ENCODE measurements around the gene HBZ.
"Not testable (repeated sequence)": the region's sequence is repeated elsewhere in the genome, so short reads cannot be mapped to it uniquely, and the experiment has no call there.

HBZ gene

DNA sequence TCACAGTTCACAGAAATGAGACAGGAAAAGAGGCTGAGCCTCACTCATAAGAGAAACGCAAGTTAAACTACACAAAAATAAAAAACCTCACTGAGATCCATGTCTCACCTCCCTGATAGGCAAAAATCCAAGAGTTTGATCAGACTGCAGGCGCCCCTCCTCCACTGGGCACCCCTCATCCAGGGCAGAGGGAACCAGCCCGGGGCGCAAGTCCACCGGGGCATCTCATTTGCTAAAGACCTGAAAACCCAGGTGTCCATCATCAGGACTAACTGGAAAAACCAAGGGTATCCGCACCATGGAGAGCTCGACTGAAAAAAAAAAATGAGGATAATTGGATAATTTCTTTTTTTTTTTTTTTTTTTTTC lies 2.6 kb downstream of the HBZ start:
- no peak for ATAC-seq (ENCODE audit: low read depth)
- Histone ChIP-seq H3K36me3 (ENCODE audit: low read depth) (no peaks in the 10 kb centered on the region), H3K4me3 (ENCODE audit: severe bottlenecking) (peak overlapping the region; percentile 39), H3K27me3 (ENCODE audit: insufficient read depth, poor library complexity, severe bottlenecking) (no peaks in the 10 kb centered on the region), H3K27ac (ENCODE audit: poor library complexity, severe bottlenecking) (no peak overlapping the region), H3K4me1 (ENCODE audit: insufficient read depth, poor library complexity, severe bottlenecking) (no peaks in the 10 kb centered on the region), H3K9me3 (ENCODE audit: severe bottlenecking) (no peaks in the 10 kb centered on the region)
- TF ChIP-seq, protein P1, sequence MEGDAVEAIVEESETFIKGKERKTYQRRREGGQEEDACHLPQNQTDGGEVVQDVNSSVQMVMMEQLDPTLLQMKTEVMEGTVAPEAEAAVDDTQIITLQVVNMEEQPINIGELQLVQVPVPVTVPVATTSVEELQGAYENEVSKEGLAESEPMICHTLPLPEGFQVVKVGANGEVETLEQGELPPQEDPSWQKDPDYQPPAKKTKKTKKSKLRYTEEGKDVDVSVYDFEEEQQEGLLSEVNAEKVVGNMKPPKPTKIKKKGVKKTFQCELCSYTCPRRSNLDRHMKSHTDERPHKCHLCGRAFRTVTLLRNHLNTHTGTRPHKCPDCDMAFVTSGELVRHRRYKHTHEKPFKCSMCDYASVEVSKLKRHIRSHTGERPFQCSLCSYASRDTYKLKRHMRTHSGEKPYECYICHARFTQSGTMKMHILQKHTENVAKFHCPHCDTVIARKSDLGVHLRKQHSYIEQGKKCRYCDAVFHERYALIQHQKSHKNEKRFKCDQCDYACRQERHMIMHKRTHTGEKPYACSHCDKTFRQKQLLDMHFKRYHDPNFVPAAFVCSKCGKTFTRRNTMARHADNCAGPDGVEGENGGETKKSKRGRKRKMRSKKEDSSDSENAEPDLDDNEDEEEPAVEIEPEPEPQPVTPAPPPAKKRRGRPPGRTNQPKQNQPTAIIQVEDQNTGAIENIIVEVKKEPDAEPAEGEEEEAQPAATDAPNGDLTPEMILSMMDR (IDR thresholded peaks at IDR 0.05; ENCODE audit: poor library complexity, severe bottlenecking): no peak
- no peak for DNase-seq (ENCODE audit: low spot score)

DNA sequence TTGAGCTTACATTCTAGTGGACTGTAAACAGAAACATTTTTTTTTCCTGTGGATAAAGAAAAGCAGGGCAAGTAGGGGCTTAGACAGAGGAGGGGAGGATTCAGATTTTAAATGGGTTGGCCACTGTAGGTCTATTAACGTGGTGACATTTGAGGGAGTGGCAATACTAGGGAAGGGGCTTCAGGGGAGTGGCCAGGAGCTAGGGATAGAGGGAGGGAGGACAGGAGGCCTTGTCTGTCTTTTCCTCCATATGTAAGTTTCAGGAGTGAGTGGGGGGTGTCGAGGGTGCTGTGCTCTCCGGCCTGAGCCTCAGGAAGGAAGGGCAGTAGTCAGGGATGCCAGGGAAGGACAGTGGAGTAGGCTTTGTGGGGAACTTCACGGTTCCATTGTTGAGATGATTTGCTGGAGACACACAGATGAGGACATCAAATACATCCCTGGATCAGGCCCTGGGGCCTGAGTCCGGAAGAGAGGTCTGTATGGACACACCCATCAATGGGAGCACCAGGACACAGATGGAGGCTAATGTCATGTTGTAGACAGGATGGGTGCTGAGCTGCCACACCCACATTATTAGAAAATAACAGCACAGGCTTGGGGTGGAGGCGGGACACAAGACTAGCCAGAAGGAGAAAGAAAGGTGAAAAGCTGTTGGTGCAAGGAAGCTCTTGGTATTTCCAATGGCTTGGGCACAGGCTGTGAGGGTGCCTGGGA lies 6.8 kb downstream of the HBZ start:
- Histone ChIP-seq H3K27ac (ENCODE audit: poor library complexity, severe bottlenecking) (no peak overlapping the region), H3K4me1 (ENCODE audit: insufficient read depth, poor library complexity, severe bottlenecking) (no peaks in the 10 kb centered on the region), H3K4me3 (ENCODE audit: severe bottlenecking) (no peak overlapping the region), H3K36me3 (ENCODE audit: low read depth) (no peaks in the 10 kb centered on the region), H3K9me3 (ENCODE audit: severe bottlenecking) (no peaks in the 10 kb centered on the region), H3K27me3 (ENCODE audit: insufficient read depth, poor library complexity, severe bottlenecking) (no peaks in the 10 kb centered on the region)
- TF ChIP-seq, protein P1 (IDR thresholded peaks at IDR 0.05; ENCODE audit: poor library complexity, severe bottlenecking): no peak
- ATAC-seq (ENCODE audit: low read depth): peak; percentile 15; the same call in 1 of the 3 replicates
- no peak for DNase-seq (ENCODE audit: low spot score)

DNA sequence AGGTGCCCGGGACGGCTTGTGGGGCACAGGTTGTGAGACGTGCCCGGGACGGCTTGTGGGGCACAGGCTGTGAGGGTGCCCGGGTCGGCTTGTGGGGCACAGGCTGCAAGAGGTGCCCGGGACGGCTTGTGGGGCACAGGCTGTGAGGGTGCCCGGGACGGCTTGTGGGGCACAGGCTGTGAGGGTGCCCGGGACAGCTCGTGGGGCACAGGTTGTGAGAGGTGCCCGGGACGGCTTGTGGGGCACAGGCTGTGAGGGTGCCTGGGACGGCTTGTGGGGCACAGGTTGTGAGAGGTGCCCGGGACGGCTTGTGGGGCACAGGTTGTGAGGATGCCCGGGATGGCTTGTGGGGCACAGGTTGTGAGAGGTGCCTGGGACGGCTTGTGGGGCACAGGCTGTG lies 7.8 kb downstream of the HBZ start:
- not testable (repeated sequence) for H3K4me3 ChIP-seq (ENCODE audit: severe bottlenecking); H3K9me3 ChIP-seq (ENCODE audit: severe bottlenecking); DNase-seq (ENCODE audit: low spot score); H3K27me3 ChIP-seq (ENCODE audit: insufficient read depth, poor library complexity, severe bottlenecking); H3K4me1 ChIP-seq (ENCODE audit: insufficient read depth, poor library complexity, severe bottlenecking); H3K36me3 ChIP-seq (ENCODE audit: low read depth); ATAC-seq (ENCODE audit: low read depth); H3K27ac ChIP-seq (ENCODE audit: poor library complexity, severe bottlenecking)

DNA sequence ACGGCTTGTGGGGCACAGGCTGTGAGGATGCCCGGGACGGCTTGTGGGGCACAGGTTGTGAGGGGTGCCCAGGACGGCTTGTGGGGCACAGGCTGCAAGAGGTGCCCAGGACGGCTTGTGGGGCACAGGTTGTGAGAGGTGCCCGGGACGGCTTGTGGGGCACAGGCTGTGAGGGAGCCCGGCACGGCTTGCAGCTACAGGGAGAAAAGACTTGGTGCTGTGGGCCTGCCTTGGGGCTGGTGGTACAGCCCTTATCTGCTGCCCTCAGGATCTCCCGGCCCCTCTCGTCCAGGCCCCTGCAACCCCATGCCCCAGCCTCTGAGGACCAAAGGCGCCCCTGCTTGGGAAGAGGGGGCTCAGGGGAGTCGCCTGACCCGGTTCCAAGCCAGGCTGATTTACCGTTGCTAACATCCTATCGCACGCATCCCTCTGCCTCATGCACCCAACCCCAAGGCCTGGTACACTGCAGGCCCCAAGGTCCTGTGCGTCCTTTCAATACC lies 8.3 kb downstream of the HBZ start:
- H3K27me3 ChIP-seq (ENCODE audit: insufficient read depth, poor library complexity, severe bottlenecking): peaks cover 9% of the 10 kb centered on the region
- ATAC-seq (ENCODE audit: low read depth) (no peak), DNase-seq (ENCODE audit: low spot score) (no peak)
- no peak overlapping the region for H3K27ac ChIP-seq (ENCODE audit: poor library complexity, severe bottlenecking)
- no peak overlapping the region for H3K4me3 ChIP-seq (ENCODE audit: severe bottlenecking)
- TF ChIP-seq, protein P1 (IDR thresholded peaks at IDR 0.05; ENCODE audit: poor library complexity, severe bottlenecking): no peak
- no peaks in the 10 kb centered on the region for H3K9me3 ChIP-seq (ENCODE audit: severe bottlenecking)
- no peaks in the 10 kb centered on the region for H3K4me1 ChIP-seq (ENCODE audit: insufficient read depth, poor library complexity, severe bottlenecking)
- H3K36me3 ChIP-seq (ENCODE audit: low read depth): no peaks in the 10 kb centered on the region

GRCh38 chr16:162271-162991 lies 10.0 kb downstream of the HBZ start:
- Histone ChIP-seq H3K36me3 (ENCODE audit: low read depth) (no peaks in the 10 kb centered on the region), H3K27me3 (ENCODE audit: insufficient read depth, poor library complexity, severe bottlenecking) (peaks cover 26% of the 10 kb centered on the region), H3K9me3 (ENCODE audit: severe bottlenecking) (no peaks in the 10 kb centered on the region), H3K27ac (ENCODE audit: poor library complexity, severe bottlenecking) (no peak overlapping the region), H3K4me3 (ENCODE audit: severe bottlenecking) (no peak overlapping the region), H3K4me1 (ENCODE audit: insufficient read depth, poor library complexity, severe bottlenecking) (no peaks in the 10 kb centered on the region)
- no peak for ATAC-seq (ENCODE audit: low read depth)
- TF ChIP-seq, protein P1 (IDR thresholded peaks at IDR 0.05; ENCODE audit: poor library complexity, severe bottlenecking): no peak
- DNase-seq (ENCODE audit: low spot score): no peak

- not testable (repeated sequence) for H3K27ac ChIP-seq (ENCODE audit: poor library complexity, severe bottlenecking); H3K36me3 ChIP-seq (ENCODE audit: low read depth); H3K9me3 ChIP-seq (ENCODE audit: severe bottlenecking); H3K4me1 ChIP-seq (ENCODE audit: insufficient read depth, poor library complexity, severe bottlenecking); DNase-seq (ENCODE audit: low spot score); H3K4me3 ChIP-seq (ENCODE audit: severe bottlenecking); ATAC-seq (ENCODE audit: low read depth)
- peaks cover 33% of the 10 kb centered on the region for H3K27me3 ChIP-seq (ENCODE audit: insufficient read depth, poor library complexity, severe bottlenecking)
Observed at GRCh38 chr16:163139-163538, 10.7 kb downstream of the HBZ start.

DNA sequence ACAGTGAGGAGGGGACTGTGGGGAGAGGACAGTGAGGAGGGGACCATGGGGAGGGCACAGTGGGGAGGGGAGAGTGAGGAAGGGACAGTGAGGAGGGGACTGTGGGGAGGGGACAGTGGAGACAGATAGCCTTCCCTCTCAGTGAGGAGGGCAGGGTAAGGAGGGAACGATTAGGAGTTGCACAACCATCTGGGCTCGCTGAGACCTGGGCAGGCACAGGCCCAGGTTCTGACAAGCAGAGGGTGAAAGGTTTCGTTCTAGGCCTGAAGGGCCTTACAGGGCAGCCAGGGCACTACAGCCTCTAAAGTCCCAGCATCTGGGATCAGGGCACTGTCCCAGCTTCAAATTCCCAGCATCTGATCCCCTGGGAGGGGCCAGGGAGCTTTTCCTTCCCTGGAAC lies 11.3 kb downstream of the HBZ start:
- not testable (repeated sequence) for DNase-seq (ENCODE audit: low spot score); H3K4me3 ChIP-seq (ENCODE audit: severe bottlenecking); H3K4me1 ChIP-seq (ENCODE audit: insufficient read depth, poor library complexity, severe bottlenecking); H3K36me3 ChIP-seq (ENCODE audit: low read depth); H3K27ac ChIP-seq (ENCODE audit: poor library complexity, severe bottlenecking); H3K9me3 ChIP-seq (ENCODE audit: severe bottlenecking)
- peak; percentile 22; the same call in 2 of the 3 replicates for ATAC-seq (ENCODE audit: low read depth)
- peaks cover 36% of the 10 kb centered on the region for H3K27me3 ChIP-seq (ENCODE audit: insufficient read depth, poor library complexity, severe bottlenecking)
